A549 (cell line): Measurements from ENCODE around the gene HOMER2. TPM values are rescaled to one million over a fixed set of nuclear protein-coding genes. Genes with fewer than 3 reads are reported as not detected.

Experiments
- ATAC-seq, 2 experiments: fragments of 200-7000 bp in 1 of 2; fragments of >200 bp in 1 of 2; cut with Nextera tagmentation in 1 of 2; cut with Tn5 transposase in 1 of 2; 3 replicates each; pipeline versions ENCODE4 v1.8.0 to v1.9.1; 2018 to 2020; ENCODE audit warnings: mild to moderate bottlenecking in 1 of 2, moderate library complexity in 1 of 2
- CTCF ChIA-PET: fragments of 300-600 bp; sonication (Branson Sonifier 250); formaldehyde crosslinking; extraction: SDS; loops from one replicate; lab custom pipeline; 2021; ENCODE audit warnings: antibody characterized with exemption, inconsistent platforms; lab: Yijun Ruan, JAX
- POLR2A ChIA-PET: fragments of 350-600 bp; formaldehyde crosslinking; extraction: SDS; loops from one replicate; lab custom pipeline; 2021; ENCODE audit warnings: antibody characterized with exemption, inconsistent platforms; lab: Yijun Ruan, JAX
- DNase-seq, 2 experiments: peaks; one replicate each; pipeline versions ENCODE4 v3.0.0 to v3.0.0-alpha.2; 2011 to 2016; ENCODE audit warnings: low read depth in 1 of 2, low spot score in 1 of 2
- FAIRE-seq: peaks from 2 replicates; lab custom pipeline; 2011; peaks lifted over from hg19 to GRCh38; lab: Jason Lieb, UNC
- H3K27ac ChIP-seq, 2 experiments: fragments of >200 bp; sonication (Bioruptor Twin); formaldehyde crosslinking; 3 replicates each; pipeline ENCODE4 v1.5.1; 2016 to 2017
- H3K4me1 ChIP-seq: fragments of >200 bp; sonication (Bioruptor Twin); formaldehyde crosslinking; 3 replicates; pipeline ENCODE4 v1.6.1; 2016
- H3K4me2 ChIP-seq: fragments of >200 bp; sonication (Bioruptor Twin); formaldehyde crosslinking; 3 replicates; pipeline ENCODE4 v1.6.1; 2016
- H3K4me3 ChIP-seq: fragments of >200 bp; sonication (Bioruptor Twin); formaldehyde crosslinking; 3 replicates; pipeline ENCODE4 v1.5.1; 2016
- H3K9me3 ChIP-seq: fragments of >200 bp; sonication (Bioruptor Twin); formaldehyde crosslinking; 3 replicates; pipeline ENCODE4 v1.6.1; 2016
- ATOH8 ChIP-seq: fragments of 250-450 bp; sonication (Bioruptor Pico); IDR thresholded peaks from 2 replicates; pipeline ENCODE4 v1.5.0; 2020; ENCODE audit warnings: low read depth, mild to moderate bottlenecking, moderate library complexity
- CBX2 ChIP-seq: fragments of 200-600 bp; sonication (generic); IDR thresholded peaks from 2 replicates; pipeline ENCODE4 v1.6.1; 2016; ENCODE audit warnings: low read depth, mild to moderate bottlenecking, borderline replicate concordance
- CBX8 ChIP-seq: fragments of 200-600 bp; sonication (generic); IDR thresholded peaks from 2 replicates; pipeline ENCODE4 v1.6.1; 2016
- CHD2 ChIP-seq: fragments of 150-350 bp; IDR thresholded peaks from 2 replicates; pipeline ENCODE4 v1.6.1; 2014; ENCODE audit warnings: low read length; ENCODE audit not compliant: partially characterized antibody
- CHD4 ChIP-seq: fragments of 200-600 bp; sonication (generic); IDR thresholded peaks from 2 replicates; pipeline ENCODE4 v1.6.1; 2016; ENCODE audit warnings: antibody characterized with exemption, mild to moderate bottlenecking, borderline replicate concordance
- FOSB ChIP-seq: fragments of 250-450 bp; sonication (Bioruptor Pico); IDR thresholded peaks from 2 replicates; pipeline ENCODE4 v1.5.0; 2020; ENCODE audit warnings: mild to moderate bottlenecking, moderate library complexity
- GATA3 ChIP-seq: IDR thresholded peaks from 2 replicates; pipeline ENCODE4 v1.6.1; 2012; ENCODE audit warnings: borderline replicate concordance
- HDAC2 ChIP-seq: fragments of 200-600 bp; sonication (generic); IDR thresholded peaks from 2 replicates; pipeline ENCODE4 v1.6.1; 2016
- POLR2AphosphoS2 ChIP-seq: conservative IDR thresholded peaks from 2 replicates; pipeline ENCODE4 v1.6.1; 2012; ENCODE audit warnings: low read length, improper control_type of control experiment, inconsistent platforms
- REST ChIP-seq: fragments of 200-600 bp; sonication (generic); IDR thresholded peaks from 2 replicates; pipeline ENCODE4 v1.6.1; 2016; ENCODE audit warnings: antibody characterized with exemption, mild to moderate bottlenecking, moderate library complexity
- SMC3 ChIP-seq: fragments of >200 bp; sonication (Bioruptor Twin); formaldehyde crosslinking; IDR thresholded peaks from 3 replicates; pipeline ENCODE4 v1.6.1; 2018; ENCODE audit warnings: inconsistent platforms
- ZSCAN20 ChIP-seq: fragments of 250-450 bp; sonication (Bioruptor Pico); IDR thresholded peaks from 2 replicates; pipeline ENCODE4 v1.8.0; 2022; ENCODE audit warnings: mild to moderate bottlenecking, moderate library complexity
- WGBS: methylation state at CpG from one replicate; pipeline ENCODE4 v1.1.6; 2017; ENCODE audit errors: missing lambda C conversion rate; 5-methylcytosine and 5-hydroxymethylcytosine counted together
- polyA plus RNA-seq, 4 experiments: library from polyadenylated mRNA; depleted of rRNA in 3 of 4; stranded (reverse); fragments of >200 nt; fragmentation: RNase III in 1 of 4; extraction: RNeasy Plus Mini Kit Qiagen cat#74134 plus additional on column Dnase treatment in 1 of 4; gene quantifications; 2 replicates in 3 of 4; 3 replicates in 1 of 4; pipeline ENCODE4 v1.2.3, GENCODE V29; 2011 to 2017
- TF ChIP-seq, protein P1 (sequence below): fragments of 250-450 bp; sonication (Bioruptor Pico); IDR thresholded peaks from 2 replicates; pipeline ENCODE4 v1.5.0; 2021; ENCODE audit warnings: mild to moderate bottlenecking, moderate library complexity, borderline replicate concordance

HOMER2 gene
- polyA plus RNA-seq, 2 of the 4 experiments (the other 2 are of a cell fraction) = 9.4 to 15.4 TPM

- POLR2A ChIA-PET = interaction anchor here (1.0 kb wide), 1 partner anchor 9 kb away, joined by 5 read pairs; the partner anchor contains the start of gene RAMAC
- H3K4me1 ChIP-seq = no peaks in the 10 kb centered on the region
- TF ChIP-seq CHD2 = no peak
- TF ChIP-seq, all 56 proteins: peak for 0
- FAIRE-seq (no peak), ATAC-seq (no peak), DNase-seq (no peak)
- Histone ChIP-seq H3K4me3 (no peak overlapping the region), H3K4me2 (no peak overlapping the region), H3K27ac (no peak overlapping the region), H3K9me3 (no peaks in the 10 kb centered on the region)
- WGBS = 58% methylated on average over 1 of the region's 1 CpG
- CTCF ChIA-PET = interaction anchor here (0.7 to 2.1 kb wide), 3 partner anchors 9 to 1576 kb away, joined by 3 to 6 read pairs (median 5); partner anchors contain the start of gene RAMAC
These were observed 24.6 kb upstream of the HOMER2 start for GRCh38 chr15:82977076-82977475.

DNA sequence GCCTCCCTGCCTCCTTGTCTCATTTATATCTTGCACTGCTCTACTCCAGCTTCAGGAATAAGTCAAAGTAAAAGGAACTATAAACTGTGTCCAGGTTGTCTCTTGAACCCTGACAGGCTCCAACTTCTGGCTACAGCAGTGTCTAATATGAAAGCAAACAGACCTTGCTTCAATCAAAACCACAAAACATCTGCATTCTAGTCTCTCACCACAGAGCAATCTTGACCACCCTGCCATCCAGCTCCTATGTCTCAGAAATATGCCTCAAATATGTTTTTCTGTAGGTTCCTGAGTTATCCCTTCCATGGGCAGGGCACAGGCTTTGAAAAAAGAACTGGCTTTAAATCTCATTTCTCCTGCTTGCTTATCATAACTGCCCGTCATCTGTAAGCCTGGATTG is 20.5 kb upstream of the HOMER2 start:
- FAIRE-seq = no peak
- CTCF ChIA-PET = interaction anchor here (0.9 to 1.0 kb wide), 2 partner anchors 13 to 19 kb away, joined by 3 read pairs; partner anchors contain the start of gene RAMAC
- POLR2A ChIA-PET = no interaction called here
- no peak for DNase-seq
- 87% methylated on average over 1 of the region's 1 CpG for WGBS
- no peak overlapping the region for H3K4me3 ChIP-seq
- H3K27ac ChIP-seq = no peak overlapping the region
- TF ChIP-seq HDAC2 = no peak
- TF ChIP-seq SMC3 = no peak
- TF ChIP-seq CBX8 = no peak
- ATAC-seq = no peak
- no peaks in the 10 kb centered on the region for H3K9me3 ChIP-seq
- H3K4me1 ChIP-seq = no peaks in the 10 kb centered on the region
- H3K4me2 ChIP-seq = no peak overlapping the region

GRCh38 chr15:82971218-82971984 is 18.9 kb upstream of the HOMER2 start:
- H3K4me3 ChIP-seq = no peak overlapping the region
- DNase-seq (no peak), ATAC-seq (no peak), FAIRE-seq (no peak)
- TF ChIP-seq, protein P1, sequence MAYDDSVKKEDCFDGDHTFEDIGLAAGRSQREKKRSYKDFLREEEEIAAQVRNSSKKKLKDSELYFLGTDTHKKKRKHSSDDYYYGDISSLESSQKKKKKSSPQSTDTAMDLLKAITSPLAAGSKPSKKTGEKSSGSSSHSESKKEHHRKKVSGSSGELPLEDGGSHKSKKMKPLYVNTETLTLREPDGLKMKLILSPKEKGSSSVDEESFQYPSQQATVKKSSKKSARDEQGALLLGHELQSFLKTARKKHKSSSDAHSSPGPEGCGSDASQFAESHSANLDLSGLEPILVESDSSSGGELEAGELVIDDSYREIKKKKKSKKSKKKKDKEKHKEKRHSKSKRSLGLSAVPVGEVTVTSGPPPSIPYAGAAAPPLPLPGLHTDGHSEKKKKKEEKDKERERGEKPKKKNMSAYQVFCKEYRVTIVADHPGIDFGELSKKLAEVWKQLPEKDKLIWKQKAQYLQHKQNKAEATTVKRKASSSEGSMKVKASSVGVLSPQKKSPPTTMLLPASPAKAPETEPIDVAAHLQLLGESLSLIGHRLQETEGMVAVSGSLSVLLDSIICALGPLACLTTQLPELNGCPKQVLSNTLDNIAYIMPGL = no peak
- no peak for TF ChIP-seq REST
- no peak for TF ChIP-seq GATA3
- no peak for TF ChIP-seq CHD4
- no peak for TF ChIP-seq POLR2AphosphoS2
- no peak for TF ChIP-seq FOSB
- no peak for TF ChIP-seq ATOH8 (CRISPR knock-in tag)
- TF ChIP-seq CBX2 = no peak
- no peak for TF ChIP-seq ZSCAN20
- H3K4me1 ChIP-seq = no peaks in the 10 kb centered on the region
- 45% methylated on average over 2 of the region's 2 CpGs for WGBS
- ChIA-PET CTCF (interaction anchor here (0.7 to 1.8 kb wide), 4 partner anchors 32 to 175 kb away, joined by 3 to 8 read pairs (median 4); partner anchors contain the start of gene C15orf40), POLR2A (interaction anchor here (0.9 kb wide), 1 partner anchor 14 kb away, joined by 4 read pairs; the partner anchor contains the start of gene RAMAC)
- no peak overlapping the region for H3K4me2 ChIP-seq
- H3K27ac ChIP-seq = no peak overlapping the region
- no peaks in the 10 kb centered on the region for H3K9me3 ChIP-seq
